ENCODE data around the gene LDAH.

DNA sequence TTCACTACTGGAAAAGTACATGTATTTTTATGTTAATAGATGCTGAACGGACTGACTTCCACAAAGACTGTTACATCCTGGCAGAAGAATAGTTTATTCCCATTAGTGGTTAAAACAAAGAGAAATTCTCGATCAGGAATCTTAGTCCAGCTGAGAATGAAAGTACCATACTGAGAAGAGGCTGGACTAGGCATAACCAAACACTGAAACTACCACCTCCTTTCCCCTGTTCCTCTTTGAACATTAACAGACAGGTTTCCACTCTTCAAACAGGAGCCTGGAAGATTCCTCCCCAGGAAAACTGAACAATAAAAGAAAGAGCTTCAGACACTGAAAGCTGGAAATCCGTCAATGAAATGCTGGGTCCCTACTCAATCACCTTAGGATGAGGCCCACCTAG lies 25.8 kb downstream of the LDAH start:
- TF ChIP-seq, protein P1, sequence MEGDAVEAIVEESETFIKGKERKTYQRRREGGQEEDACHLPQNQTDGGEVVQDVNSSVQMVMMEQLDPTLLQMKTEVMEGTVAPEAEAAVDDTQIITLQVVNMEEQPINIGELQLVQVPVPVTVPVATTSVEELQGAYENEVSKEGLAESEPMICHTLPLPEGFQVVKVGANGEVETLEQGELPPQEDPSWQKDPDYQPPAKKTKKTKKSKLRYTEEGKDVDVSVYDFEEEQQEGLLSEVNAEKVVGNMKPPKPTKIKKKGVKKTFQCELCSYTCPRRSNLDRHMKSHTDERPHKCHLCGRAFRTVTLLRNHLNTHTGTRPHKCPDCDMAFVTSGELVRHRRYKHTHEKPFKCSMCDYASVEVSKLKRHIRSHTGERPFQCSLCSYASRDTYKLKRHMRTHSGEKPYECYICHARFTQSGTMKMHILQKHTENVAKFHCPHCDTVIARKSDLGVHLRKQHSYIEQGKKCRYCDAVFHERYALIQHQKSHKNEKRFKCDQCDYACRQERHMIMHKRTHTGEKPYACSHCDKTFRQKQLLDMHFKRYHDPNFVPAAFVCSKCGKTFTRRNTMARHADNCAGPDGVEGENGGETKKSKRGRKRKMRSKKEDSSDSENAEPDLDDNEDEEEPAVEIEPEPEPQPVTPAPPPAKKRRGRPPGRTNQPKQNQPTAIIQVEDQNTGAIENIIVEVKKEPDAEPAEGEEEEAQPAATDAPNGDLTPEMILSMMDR (IDR thresholded peaks at IDR 0.05; ENCODE audit: low read length): no peak
- no peak for TF ChIP-seq EZH2phosphoT487 (IDR thresholded peaks at IDR 0.05; ENCODE audit: low read length)
- TF ChIP-seq EZH2 (optimal IDR thresholded peaks at IDR 0.05; ENCODE audit: low read depth, low read length): no peak
